ENCODE measurements around the gene CYP2F1.
A peak's percentile ranks its signal among the peaks of the same experiment; 100 is the strongest.
"Not testable (repeated sequence)": the region's sequence is repeated elsewhere in the genome, so short reads cannot be mapped to it uniquely, and the experiment has no call there.

The CYP2F1 gene

GRCh38 chr19:41133260-41133659 lies 19.0 kb downstream of the CYP2F1 start:
- no peak overlapping the region for H3K27ac ChIP-seq
- no peak for TF ChIP-seq CTCF (IDR thresholded peaks at IDR 0.05; ENCODE audit: low read depth, low read length, missing control alignments)
- H3K4me3 ChIP-seq (ENCODE audit: low read depth, low read length): no peak overlapping the region
- in situ Hi-C loops (cut with HindIII; ENCODE audit: low pct_ligation_motif_present, low sequenced_read_pairs): no loop called here
- H3K36me3 ChIP-seq (replicated peaks): no peaks in the 10 kb centered on the region
- DNase-seq: no peak
- peaks cover 4% of the 10 kb centered on the region for H3K27me3 ChIP-seq (replicated peaks)

GRCh38 chr19:41134616-41135015 lies 20.4 kb downstream of the CYP2F1 start:
- in situ Hi-C loops (cut with HindIII; ENCODE audit: low pct_ligation_motif_present, low sequenced_read_pairs): no loop called here
- DNase-seq: no peak
- H3K27me3 ChIP-seq (replicated peaks): peaks cover 4% of the 10 kb centered on the region
- no peak overlapping the region for H3K27ac ChIP-seq
- no peak overlapping the region for H3K4me3 ChIP-seq (ENCODE audit: low read depth, low read length)
- no peak for TF ChIP-seq CTCF (IDR thresholded peaks at IDR 0.05; ENCODE audit: low read depth, low read length, missing control alignments)
- H3K36me3 ChIP-seq (replicated peaks): no peaks in the 10 kb centered on the region

- DNase-seq: peak; percentile 25
- H3K27ac ChIP-seq; H3K36me3 ChIP-seq (replicated peaks); in situ Hi-C loops (cut with HindIII; ENCODE audit: low pct_ligation_motif_present, low sequenced_read_pairs); H3K27me3 ChIP-seq (replicated peaks): not testable (repeated sequence)
- peak overlapping the region; percentile 48 for H3K4me3 ChIP-seq (ENCODE audit: low read depth, low read length)
Measured at GRCh38 chr19:41135390-41136384, 21.5 kb downstream of the CYP2F1 start.

GRCh38 chr19:41136636-41137455 lies 22.6 kb downstream of the CYP2F1 start:
- no peak for TF ChIP-seq CTCF (IDR thresholded peaks at IDR 0.05; ENCODE audit: low read depth, low read length, missing control alignments)
- Histone ChIP-seq H3K4me3 (ENCODE audit: low read depth, low read length) (no peak overlapping the region), H3K27me3 (replicated peaks) (no peaks in the 10 kb centered on the region), H3K27ac (no peak overlapping the region), H3K36me3 (replicated peaks) (no peaks in the 10 kb centered on the region)
- in situ Hi-C loops (cut with HindIII; ENCODE audit: low pct_ligation_motif_present, low sequenced_read_pairs): no loop called here
- DNase-seq: no peak

GRCh38 chr19:41144403-41144802 lies 30.2 kb downstream of the CYP2F1 start:
- in situ Hi-C loops (cut with HindIII; ENCODE audit: low pct_ligation_motif_present, low sequenced_read_pairs): no loop called here
- H3K27ac ChIP-seq: no peak overlapping the region

More at GRCh38 chr19:41144403-41144802, 30.2 kb downstream of the CYP2F1 start:
- Histone ChIP-seq H3K27me3 (replicated peaks) (no peaks in the 10 kb centered on the region), H3K36me3 (replicated peaks) (no peaks in the 10 kb centered on the region), H3K4me3 (ENCODE audit: low read depth, low read length) (no peak overlapping the region)
- peak; percentile 73 for DNase-seq
- TF ChIP-seq CTCF (IDR thresholded peaks at IDR 0.05; ENCODE audit: low read depth, low read length, missing control alignments): peak; percentile 87

Measured in brain microvascular endothelial cell (primary cell).